Activated T-cell treated with anti-CD3 and anti-CD28 coated beads, Interleukin-2, amount 50 U/mL, for 72 hours (primary cell): ENCODE data around the gene CRIM1. TPM values are rescaled to one million over a fixed set of nuclear protein-coding genes. Genes with fewer than 3 reads are reported as not detected.

ENCODE experiments used
- ATAC-seq, 2 donors: fragments of 150-1000 bp; cut with Tn5 transposase; replicated peaks in 1 of 2; 2 replicates each; pipeline ENCODE4 v1.10.0; 2021; ENCODE audit warnings: moderate library complexity in 2 of 2, mild to moderate bottlenecking in 1 of 2
- DNase-seq, 2 donors: peaks; one replicate each; pipeline ENCODE4 v3.0.0; 2021 to 2022; ENCODE audit warnings: mixed read lengths in 1 of 2
- H3K27ac Mint-ChIP-seq: one replicate; pipeline ENCODE4 v1.8.0; 2022; ENCODE audit warnings: mild to moderate bottlenecking, moderate library complexity, mixed read lengths
- H3K27me3 Mint-ChIP-seq: one replicate; pipeline ENCODE4 v1.8.0; 2022; ENCODE audit warnings: low read depth, mixed read lengths
- H3K36me3 Mint-ChIP-seq, 2 donors: one replicate each; pipeline ENCODE4 v1.8.0; 2022; ENCODE audit warnings: mixed read lengths in 2 of 2, mild to moderate bottlenecking in 1 of 2; ENCODE audit not compliant: insufficient read depth in 2 of 2
- H3K4me1 Mint-ChIP-seq: one replicate; pipeline ENCODE4 v1.8.0; 2022; ENCODE audit warnings: low read depth, mixed read lengths
- H3K4me3 Mint-ChIP-seq, 2 donors: one replicate each; pipeline ENCODE4 v1.8.0; 2022; ENCODE audit warnings: mild to moderate bottlenecking in 2 of 2, mixed read lengths in 2 of 2, moderate library complexity in 2 of 2
- H3K9me3 Mint-ChIP-seq, 2 donors: one replicate each; pipeline ENCODE4 v1.8.0; 2022; ENCODE audit warnings: mixed read lengths in 2 of 2
- total RNA-seq, 2 donors: library from RNA; stranded (reverse); gene quantifications; one replicate each; pipeline ENCODE4 v1.2.3, GENCODE V29; 2022

Gene CRIM1
- total RNA-seq, 2 donors from 2014 or later: 2.6 to 3.3 TPM

- Mint-ChIP-seq H3K27ac (no peak overlapping the region), H3K9me3 (no peaks in the 10 kb centered on the region), H3K4me3 (no peak overlapping the region), H3K4me1 (peaks cover 18% of the 10 kb centered on the region), H3K36me3 (no peaks in the 10 kb centered on the region), H3K27me3 (no peaks in the 10 kb centered on the region)
- DNase-seq: no peak
- ATAC-seq: no peak
Observed at GRCh38 chr2:36384454-36384853, 28.9 kb downstream of the CRIM1 start.

- DNase-seq (no peak), ATAC-seq (no peak)
- H3K27me3 Mint-ChIP-seq: no peaks in the 10 kb centered on the region
- H3K36me3 Mint-ChIP-seq: no peaks in the 10 kb centered on the region
- peaks cover 10% of the 10 kb centered on the region for H3K4me1 Mint-ChIP-seq
- no peaks in the 10 kb centered on the region for H3K9me3 Mint-ChIP-seq
- no peak overlapping the region for H3K4me3 Mint-ChIP-seq
- H3K27ac Mint-ChIP-seq: no peak overlapping the region
Observed at GRCh38 chr2:36385603-36386002, 30.0 kb downstream of the CRIM1 start.

GRCh38 chr2:36387258-36387916, 31.8 kb downstream of the CRIM1 start:
- Mint-ChIP-seq H3K36me3 (no peaks in the 10 kb centered on the region), H3K27ac (no peak overlapping the region), H3K4me3 (no peak overlapping the region), H3K9me3 (no peaks in the 10 kb centered on the region), H3K27me3 (no peaks in the 10 kb centered on the region), H3K4me1 (peaks cover 10% of the 10 kb centered on the region)
- peak; percentile 43 to 47 for ATAC-seq
- DNase-seq: no peak

GRCh38 chr2:36388472-36388871, 32.9 kb downstream of the CRIM1 start:
- Mint-ChIP-seq H3K4me1 (peaks cover 10% of the 10 kb centered on the region), H3K36me3 (no peaks in the 10 kb centered on the region), H3K9me3 (no peaks in the 10 kb centered on the region), H3K27me3 (peaks cover 3% of the 10 kb centered on the region), H3K27ac (no peak overlapping the region), H3K4me3 (no peak overlapping the region)
- DNase-seq (no peak), ATAC-seq (no peak)

GRCh38 chr2:36389091-36389564, 33.5 kb downstream of the CRIM1 start:
- Mint-ChIP-seq H3K27ac (no peak overlapping the region), H3K9me3 (no peaks in the 10 kb centered on the region), H3K27me3 (peaks cover 7% of the 10 kb centered on the region), H3K36me3 (no peaks in the 10 kb centered on the region), H3K4me3 (no peak overlapping the region), H3K4me1 (peaks cover 10% of the 10 kb centered on the region)
- ATAC-seq (no peak), DNase-seq (no peak)

GRCh38 chr2:36389577-36389976, 34.0 kb downstream of the CRIM1 start:
- H3K4me1 Mint-ChIP-seq: peaks cover 10% of the 10 kb centered on the region
- H3K27me3 Mint-ChIP-seq: peaks cover 7% of the 10 kb centered on the region
- no peaks in the 10 kb centered on the region for H3K9me3 Mint-ChIP-seq
- no peak overlapping the region for H3K27ac Mint-ChIP-seq
- no peaks in the 10 kb centered on the region for H3K36me3 Mint-ChIP-seq
- DNase-seq (no peak), ATAC-seq (no peak)
- no peak overlapping the region for H3K4me3 Mint-ChIP-seq

- no peak overlapping the region for H3K27ac Mint-ChIP-seq
- H3K4me3 Mint-ChIP-seq: no peak overlapping the region
- H3K4me1 Mint-ChIP-seq: peaks cover 3% of the 10 kb centered on the region
- no peak for ATAC-seq
- no peak for DNase-seq
- H3K27me3 Mint-ChIP-seq: peaks cover 7% of the 10 kb centered on the region
- H3K36me3 Mint-ChIP-seq: no peaks in the 10 kb centered on the region
- no peaks in the 10 kb centered on the region for H3K9me3 Mint-ChIP-seq
Observed at GRCh38 chr2:36392571-36393255, 37.1 kb downstream of the CRIM1 start.

- Mint-ChIP-seq H3K27ac (no peak overlapping the region), H3K36me3 (no peaks in the 10 kb centered on the region)
Observed at GRCh38 chr2:36393738-36394256, 38.2 kb downstream of the CRIM1 start.

GRCh38 chr2:36394804-36395203, 39.2 kb downstream of the CRIM1 start:
- Mint-ChIP-seq H3K36me3 (no peaks in the 10 kb centered on the region), H3K4me1 (no peaks in the 10 kb centered on the region), H3K9me3 (no peaks in the 10 kb centered on the region), H3K4me3 (no peak overlapping the region), H3K27me3 (peaks cover 7% of the 10 kb centered on the region), H3K27ac (no peak overlapping the region)
- no peak for ATAC-seq
- no peak for DNase-seq

More at GRCh38 chr2:36393738-36394256, 38.2 kb downstream of the CRIM1 start:
- Mint-ChIP-seq H3K4me3 (no peak overlapping the region), H3K4me1 (no peaks in the 10 kb centered on the region), H3K27me3 (peaks cover 7% of the 10 kb centered on the region), H3K9me3 (no peaks in the 10 kb centered on the region)
- ATAC-seq: no peak
- DNase-seq: no peak

- ATAC-seq (no peak), DNase-seq (no peak)
- Mint-ChIP-seq H3K36me3 (no peaks in the 10 kb centered on the region), H3K4me1 (no peaks in the 10 kb centered on the region), H3K4me3 (no peak overlapping the region), H3K27me3 (peaks cover 7% of the 10 kb centered on the region), H3K27ac (no peak overlapping the region), H3K9me3 (no peaks in the 10 kb centered on the region)
Observed at GRCh38 chr2:36395866-36396265, 40.3 kb downstream of the CRIM1 start.

- peaks cover 7% of the 10 kb centered on the region for H3K27me3 Mint-ChIP-seq
- no peaks in the 10 kb centered on the region for H3K4me1 Mint-ChIP-seq
- ATAC-seq (no peak), DNase-seq (no peak)
- no peak overlapping the region for H3K27ac Mint-ChIP-seq
- no peak overlapping the region for H3K4me3 Mint-ChIP-seq
- no peaks in the 10 kb centered on the region for H3K9me3 Mint-ChIP-seq
- no peaks in the 10 kb centered on the region for H3K36me3 Mint-ChIP-seq
Observed at GRCh38 chr2:36396878-36397539, 41.4 kb downstream of the CRIM1 start.

GRCh38 chr2:36397728-36398413, 42.3 kb downstream of the CRIM1 start:
- Mint-ChIP-seq H3K27ac (no peak overlapping the region), H3K27me3 (peaks cover 7% of the 10 kb centered on the region), H3K4me3 (no peak overlapping the region), H3K36me3 (no peaks in the 10 kb centered on the region), H3K9me3 (no peaks in the 10 kb centered on the region), H3K4me1 (no peaks in the 10 kb centered on the region)
- ATAC-seq: no peak
- no peak for DNase-seq

GRCh38 chr2:36399050-36399449, 43.5 kb downstream of the CRIM1 start:
- DNase-seq (no peak), ATAC-seq (no peak)
- H3K9me3 Mint-ChIP-seq: no peaks in the 10 kb centered on the region
- H3K4me3 Mint-ChIP-seq: no peak overlapping the region
- no peaks in the 10 kb centered on the region for H3K36me3 Mint-ChIP-seq
- H3K27ac Mint-ChIP-seq: no peak overlapping the region
- H3K4me1 Mint-ChIP-seq: no peaks in the 10 kb centered on the region
- no peaks in the 10 kb centered on the region for H3K27me3 Mint-ChIP-seq
